Spleen (tissue), 11 donors: ENCODE data around the gene LRMDA. TPM values are rescaled to one million over a fixed set of nuclear protein-coding genes. Genes with fewer than 3 reads are reported as not detected.

Source experiments
- DNase-seq: peaks from one replicate; pipeline ENCODE4 v3.0.0-alpha.2; 2020
- H3K27ac ChIP-seq, 8 donors: fragments of 200-600 bp; sonication (generic) in 7 of 8; 1 replicate in 4 of 8; 2 replicates in 4 of 8; pipeline versions ENCODE4 v1.5.0 to v1.8.0; 2016 to 2021; ENCODE audit warnings: inconsistent platforms in 4 of 8, mild to moderate bottlenecking in 4 of 8, moderate library complexity in 1 of 8
- H3K27me3 ChIP-seq, 7 donors: fragments of 200-600 bp; sonication (generic) in 6 of 7; replicated peaks in 1 of 7; 1 replicate in 4 of 7; 2 replicates in 3 of 7; pipeline versions ENCODE4 v1.5.0 to v1.8.0; 2016 to 2021; ENCODE audit warnings: inconsistent platforms in 3 of 7, mild to moderate bottlenecking in 1 of 7
- H3K36me3 ChIP-seq, 6 donors: fragments of 200-600 bp; sonication (generic) in 5 of 6; 1 replicate in 4 of 6; 2 replicates in 2 of 6; pipeline versions ENCODE4 v1.5.0 to v1.8.0; 2016 to 2021; ENCODE audit warnings: inconsistent platforms in 2 of 6
- H3K4me1 ChIP-seq, 6 donors: fragments of 200-600 bp; sonication (generic) in 5 of 6; 1 replicate in 3 of 6; 2 replicates in 3 of 6; pipeline versions ENCODE4 v1.5.0 to v1.8.0; 2016 to 2021; ENCODE audit warnings: inconsistent platforms in 3 of 6
- H3K4me3 ChIP-seq, 8 donors: fragments of 200-600 bp; sonication (generic) in 7 of 8; 1 replicate in 4 of 8; 2 replicates in 4 of 8; pipeline versions ENCODE4 v1.5.0 to v1.8.0; 2016 to 2021; ENCODE audit warnings: inconsistent platforms in 4 of 8, mild to moderate bottlenecking in 4 of 8, moderate library complexity in 2 of 8
- H3K9me3 ChIP-seq, 8 donors: fragments of 200-600 bp; sonication (generic) in 7 of 8; 1 replicate in 4 of 8; 2 replicates in 4 of 8; pipeline versions ENCODE4 v1.5.0 to v1.8.0; 2016 to 2021; ENCODE audit warnings: inconsistent platforms in 4 of 8
- POLR2A ChIP-seq, 3 donors: fragments of 450-650 bp; IDR thresholded peaks; one replicate each; pipeline ENCODE4 v1.5.1; 2017; ENCODE audit warnings: antibody characterized with exemption in 3 of 3, mild to moderate bottlenecking in 1 of 3
- POLR2AphosphoS5 ChIP-seq, 3 donors: sonication (generic); formaldehyde crosslinking; IDR thresholded peaks; one replicate each; pipeline ENCODE4 v1.5.1; 2017; ENCODE audit warnings: antibody characterized with exemption in 3 of 3
- WGBS, 5 donors: extraction: QIAGEN DNeasy Blood & Tissue Kit in 3 of 5; methylation state at CpG; one replicate each; pipeline versions ENCODE4 v1.1.5 to v1.1.7; 2013 to 2018; 5-methylcytosine and 5-hydroxymethylcytosine counted together
- intact Hi-C: fragments of 100-400 bp; cut with DNase I; formaldehyde crosslinking; loops from one replicate; pipeline ENCODE4 v1.15.0; 2023; ENCODE audit warnings: low total_unique reads
- polyA plus RNA-seq, 3 donors: library from polyadenylated mRNA; stranded (reverse); fragments of 200-250 nt; gene quantifications; one replicate each; pipeline ENCODE4 v1.2.1, GENCODE V29; 2013
- total RNA-seq, 7 donors: library from RNA; depleted of rRNA in 3 of 7; stranded (reverse); fragments of >200 nt in 3 of 7; fragmentation: NEBNext Ultra II Directional in 4 of 7; extraction: Animal tissue kit (Norgen Biotek cat#: 25700) in 4 of 7; gene quantifications; one replicate each; pipeline versions ENCODE4 v1.1.0 to v1.2.1, GENCODE V29; 2016 to 2021
- TF ChIP-seq, protein P1 (sequence below), 11 experiments: fragments of 200-600 bp in 7 of 11; fragments of 450-650 bp in 4 of 11; sonication (generic) in 4 of 11; IDR thresholded peaks in 8 of 11; conservative IDR thresholded peaks in 3 of 11; 1 replicate in 7 of 11; 2 replicates in 4 of 11; pipeline versions ENCODE4 v1.4.0 to v1.8.0; 2016 to 2021; ENCODE audit warnings: antibody characterized with exemption in 11 of 11, inconsistent platforms in 4 of 11, mild to moderate bottlenecking in 1 of 11
- donor health status: healthy with polysubstance abuse.
- donor health status: DM: no; HTN: no; CAD: no; lungs with moderate emphysema.
- donor health status: DM: no; HTN: no; CAD: no.
- donor health status: Bipolar disorder and iron deficiency.
- donor health status: healthy.
- donor health status: DM: no; HTN: no; CAD: no.
- donor health status: DM: yes; HTN: yes; CAD: no.

The LRMDA gene
- total and polyA plus RNA-seq, 10 donors = 7.3 to 46.6 (median 28.2) TPM

DNA sequence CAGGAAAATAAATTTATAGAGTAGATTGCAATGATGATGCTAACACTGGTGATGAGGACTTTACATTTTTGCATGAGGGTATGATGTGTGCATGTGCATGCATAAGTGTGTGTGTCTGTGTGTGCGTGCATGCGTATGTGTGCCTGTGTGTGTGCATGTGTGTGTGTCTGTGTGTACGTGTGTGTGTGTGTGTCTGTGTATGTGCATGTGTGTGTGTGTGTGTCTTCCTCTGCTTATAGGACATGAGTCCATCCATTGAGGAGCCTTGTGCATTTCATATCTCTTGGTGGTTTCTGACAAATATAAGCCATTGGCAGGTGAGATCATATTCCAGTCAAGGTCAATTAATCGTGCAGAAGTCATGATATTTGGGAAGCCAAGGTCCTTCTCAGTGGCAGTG lies 277.8 kb downstream of the LRMDA start:
- no peak for TF ChIP-seq POLR2A (IDR thresholded peaks at IDR 0.05)
- TF ChIP-seq, protein P1, sequence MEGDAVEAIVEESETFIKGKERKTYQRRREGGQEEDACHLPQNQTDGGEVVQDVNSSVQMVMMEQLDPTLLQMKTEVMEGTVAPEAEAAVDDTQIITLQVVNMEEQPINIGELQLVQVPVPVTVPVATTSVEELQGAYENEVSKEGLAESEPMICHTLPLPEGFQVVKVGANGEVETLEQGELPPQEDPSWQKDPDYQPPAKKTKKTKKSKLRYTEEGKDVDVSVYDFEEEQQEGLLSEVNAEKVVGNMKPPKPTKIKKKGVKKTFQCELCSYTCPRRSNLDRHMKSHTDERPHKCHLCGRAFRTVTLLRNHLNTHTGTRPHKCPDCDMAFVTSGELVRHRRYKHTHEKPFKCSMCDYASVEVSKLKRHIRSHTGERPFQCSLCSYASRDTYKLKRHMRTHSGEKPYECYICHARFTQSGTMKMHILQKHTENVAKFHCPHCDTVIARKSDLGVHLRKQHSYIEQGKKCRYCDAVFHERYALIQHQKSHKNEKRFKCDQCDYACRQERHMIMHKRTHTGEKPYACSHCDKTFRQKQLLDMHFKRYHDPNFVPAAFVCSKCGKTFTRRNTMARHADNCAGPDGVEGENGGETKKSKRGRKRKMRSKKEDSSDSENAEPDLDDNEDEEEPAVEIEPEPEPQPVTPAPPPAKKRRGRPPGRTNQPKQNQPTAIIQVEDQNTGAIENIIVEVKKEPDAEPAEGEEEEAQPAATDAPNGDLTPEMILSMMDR (IDR thresholded peaks at IDR 0.05 in 8 of 11, conservative IDR thresholded peaks at IDR 0.05 in 3 of 11) = no peak
- TF ChIP-seq POLR2AphosphoS5 (IDR thresholded peaks at IDR 0.05) = no peak
- intact Hi-C loops = no loop called here
- no peaks in the 10 kb centered on the region for H3K9me3 ChIP-seq
- no peak for DNase-seq
- no peaks in the 10 kb centered on the region for H3K27me3 ChIP-seq
- 67 to 88% (median 87%) methylated on average over 4 of the region's 4 CpGs for WGBS, 5 donors
- no peaks in the 10 kb centered on the region for H3K36me3 ChIP-seq
- no peak overlapping the region for H3K4me3 ChIP-seq
- no peak overlapping the region for H3K27ac ChIP-seq
- H3K4me1 ChIP-seq = peaks cover 0 to 18% (median 0%) of the 10 kb centered on the region in 6 donors

DNA sequence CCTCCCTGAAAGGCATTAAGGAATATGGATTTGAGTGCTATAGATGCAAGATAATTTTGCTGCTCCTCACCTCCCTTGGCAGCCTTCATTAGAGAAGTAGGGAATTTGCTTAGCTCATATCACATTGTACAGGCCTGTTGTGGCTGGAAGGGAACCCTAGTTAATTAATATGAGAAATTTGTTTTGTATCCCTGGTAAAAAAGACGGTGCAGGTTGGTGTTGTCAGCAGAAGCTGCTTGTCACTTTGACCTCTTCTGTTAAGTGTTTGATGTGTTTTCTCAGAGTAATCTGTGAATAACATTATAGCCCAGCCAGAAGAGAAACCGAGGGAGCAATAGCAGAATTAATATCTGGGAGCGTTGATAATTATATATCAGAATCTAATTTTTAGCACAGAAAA lies 278.4 kb downstream of the LRMDA start:
- no peak overlapping the region for H3K4me3 ChIP-seq
- WGBS, 5 donors = 85 to 96% (median 91%) methylated on average over 3 of the region's 3 CpGs
- no peaks in the 10 kb centered on the region for H3K36me3 ChIP-seq
- intact Hi-C loops = no loop called here
- no peaks in the 10 kb centered on the region for H3K27me3 ChIP-seq
- DNase-seq = no peak
- no peak overlapping the region for H3K27ac ChIP-seq
- peaks cover 0 to 18% (median 0%) of the 10 kb centered on the region in 6 donors for H3K4me1 ChIP-seq
- no peaks in the 10 kb centered on the region for H3K9me3 ChIP-seq
- TF ChIP-seq POLR2AphosphoS5 (IDR thresholded peaks at IDR 0.05) = no peak

DNA sequence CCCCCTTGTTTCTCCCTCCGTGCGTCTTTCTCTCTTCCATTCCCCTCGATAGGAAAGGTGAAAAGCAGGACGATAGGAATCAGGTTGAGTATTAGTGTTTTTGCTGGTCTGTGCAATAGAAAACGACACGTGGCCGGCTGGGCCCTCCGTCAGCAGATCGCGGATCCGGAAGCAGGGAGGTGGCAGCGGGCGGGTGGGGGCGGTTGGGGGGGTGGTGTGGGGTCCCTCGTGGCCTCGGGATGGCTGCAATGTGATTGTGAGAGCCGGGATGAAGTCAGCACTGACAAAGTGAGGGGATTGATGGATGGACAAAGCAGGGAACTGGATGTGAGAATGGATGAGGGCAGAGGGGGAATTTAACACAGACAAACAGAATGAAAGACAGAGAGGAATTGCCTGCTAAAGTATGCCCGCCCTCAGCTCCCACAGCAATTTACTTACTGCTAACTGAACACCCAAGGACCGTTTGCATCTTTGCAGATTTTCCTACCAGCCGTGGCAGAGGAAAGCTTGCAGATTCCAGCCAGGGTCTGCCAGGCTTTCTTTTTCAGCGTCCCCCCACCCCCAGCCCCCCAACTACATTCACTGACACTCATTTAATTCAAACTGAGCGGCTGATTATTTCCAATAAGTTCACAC lies 280.9 kb downstream of the LRMDA start:
- intact Hi-C loops = no loop called here
- DNase-seq = no peak
- Histone ChIP-seq H3K27ac (no peak overlapping the region), H3K36me3 (no peaks in the 10 kb centered on the region), H3K4me3 (peak overlapping the region in 2 of 8 donors; percentile 15 to 44), H3K9me3 (no peaks in the 10 kb centered on the region), H3K4me1 (peaks cover 0 to 18% (median 0%) of the 10 kb centered on the region in 6 donors), H3K27me3 (no peaks in the 10 kb centered on the region)
- TF ChIP-seq POLR2AphosphoS5 (IDR thresholded peaks at IDR 0.05) (no peak), POLR2A (IDR thresholded peaks at IDR 0.05) (no peak)
- TF ChIP-seq, protein P1 (IDR thresholded peaks at IDR 0.05 in 8 of 11, conservative IDR thresholded peaks at IDR 0.05 in 3 of 11) = no peak
- WGBS, 5 donors = 22 to 29% (median 24%) methylated on average over 22 of the region's 22 CpGs

DNA sequence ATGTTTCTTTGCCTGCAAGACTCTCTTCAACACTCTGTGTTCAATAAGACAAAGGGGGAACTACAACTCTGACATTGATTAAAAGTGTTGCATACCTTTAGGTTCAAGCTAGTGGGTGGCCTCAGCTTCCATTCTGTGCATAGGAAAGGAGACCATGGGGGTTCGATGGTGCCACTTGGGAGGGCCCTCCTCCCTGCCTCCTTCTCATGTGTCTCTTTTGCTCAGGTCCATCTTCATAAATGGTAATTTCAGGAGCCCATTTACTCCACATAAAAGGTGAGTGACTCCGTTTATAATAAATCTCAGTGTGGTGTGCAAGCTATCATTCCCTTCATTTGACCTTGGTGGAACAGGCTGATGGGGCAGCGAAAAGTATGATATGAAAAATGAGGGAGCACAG lies 285.1 kb downstream of the LRMDA start:
- Histone ChIP-seq H3K4me3 (no peak overlapping the region), H3K27me3 (no peaks in the 10 kb centered on the region), H3K9me3 (no peaks in the 10 kb centered on the region), H3K36me3 (no peaks in the 10 kb centered on the region), H3K27ac (no peak overlapping the region), H3K4me1 (peaks cover 0 to 12% (median 0%) of the 10 kb centered on the region in 6 donors)
- TF ChIP-seq POLR2A (IDR thresholded peaks at IDR 0.05) = no peak
- TF ChIP-seq, protein P1 (IDR thresholded peaks at IDR 0.05 in 8 of 11, conservative IDR thresholded peaks at IDR 0.05 in 3 of 11) = no peak
- TF ChIP-seq POLR2AphosphoS5 (IDR thresholded peaks at IDR 0.05) = no peak
- 83 to 96% (median 91%) methylated on average over 3 of the region's 3 CpGs for WGBS, 5 donors
- DNase-seq = no peak
- intact Hi-C loops = no loop called here
